Mucosa of descending colon (tissue), 3 donors: ENCODE data around the gene TTLL9. TPM values are rescaled to one million over a fixed set of nuclear protein-coding genes. Genes with fewer than 3 reads are reported as not detected.

Source experiments
- ATAC-seq: fragments of 200-7000 bp; cut with Tn5 transposase; one replicate; pipeline ENCODE4 v1.9.1; 2020; ENCODE audit warnings: mild to moderate bottlenecking, moderate library complexity
- DNase-seq, 3 donors: peaks; one replicate each; pipeline ENCODE4 v3.0.0-alpha.2; 2020
- H3K36me3 ChIP-seq: fragments of 200-600 bp; one replicate; pipeline ENCODE4 v1.8.0; 2021; ENCODE audit warnings: low read depth, mild to moderate bottlenecking
- H3K4me1 ChIP-seq: fragments of 200-600 bp; one replicate; pipeline ENCODE4 v1.8.0; 2021; ENCODE audit warnings: low read depth, mild to moderate bottlenecking
- H3K4me3 ChIP-seq: fragments of 200-600 bp; one replicate; pipeline ENCODE4 v1.8.0; 2021; ENCODE audit warnings: mild to moderate bottlenecking
- H3K9me3 ChIP-seq: fragments of 200-600 bp; one replicate; pipeline ENCODE4 v1.8.0; 2021; ENCODE audit warnings: mild to moderate bottlenecking
- CTCF ChIP-seq: fragments of 200-600 bp; IDR thresholded peaks from one replicate; pipeline ENCODE4 v1.8.0; 2022; ENCODE audit warnings: antibody characterized with exemption, mild to moderate bottlenecking
- intact Hi-C, 2 donors: fragments of 100-400 bp; cut with DNase I in 1 of 2; cut with micrococcal nuclease in 1 of 2; formaldehyde crosslinking; loops; one replicate each; pipeline versions ENCODE4 v1.11.0 to v1.11.1; 2022; cut with DNase I, micrococcal nuclease
- total RNA-seq, 3 donors: library from RNA; stranded (reverse); fragmentation: NEBNext Ultra II Directional in 2 of 3; extraction: Animal tissue kit (Norgen Biotek cat#: 25700) in 2 of 3; gene quantifications; one replicate each; pipeline versions ENCODE4 v1.2.1 to v1.2.4, GENCODE V29; 2021 to 2023
- donor health status: DM: no; HTN: no; CAD: no; lungs with moderate emphysema.
- donor health status: DM: no; HTN: no; CAD: no.
- donor health status: DM: no; HTN: yes; CAD: no.

The TTLL9 gene
- total RNA-seq, 3 donors from 2014 or later = 0.25 TPM; not detected in 2

GRCh38 chr20:31951203-31951529, 80.7 kb downstream of the TTLL9 start:
- DNase-seq (peak in 1 of 3 donors; percentile 3), ATAC-seq (no peak)
- Histone ChIP-seq H3K36me3 (peaks cover 21% of the 10 kb centered on the region), H3K4me1 (peaks cover 7% of the 10 kb centered on the region), H3K9me3 (no peaks in the 10 kb centered on the region), H3K4me3 (peak overlapping the region; percentile 90)
- TF ChIP-seq CTCF = no peak
- intact Hi-C loops = loop anchor here in 1 of 2 donors (10.0 kb wide), 1 partner anchor 96 kb away; no protein-coding TSS in a partner anchor

GRCh38 chr20:31951530-31952453, 81.4 kb downstream of the TTLL9 start, which contains the start of gene PDRG1:
PDRG1 (minus strand) TSS chr20:31952046; CDS start chr20:31951961, 85 bp downstream.
- TF ChIP-seq CTCF = peak; percentile 96
- peaks cover 7% of the 10 kb centered on the region for H3K4me1 ChIP-seq
- peak within 1 kb of the TSS; percentile 90 for H3K4me3 ChIP-seq
- intact Hi-C loops = loop anchor here in 1 of 2 donors (10.0 kb wide), 1 partner anchor 97 kb away; no protein-coding TSS in a partner anchor
- H3K36me3 ChIP-seq = peaks cover 15% of the 10 kb centered on the region
- H3K9me3 ChIP-seq = no peaks in the 10 kb centered on the region
- DNase-seq = peak; percentile 96 to 98 (median 97)
- ATAC-seq = peak; percentile 100

- intact Hi-C loops = loop anchor here in 1 of 2 donors (10.0 kb wide), 1 partner anchor 99 kb away; no protein-coding TSS in a partner anchor
These were observed 83.2 kb downstream of the TTLL9 start for GRCh38 chr20:31953556-31954148.

GRCh38 chr20:31954500-31954899, 84.1 kb downstream of the TTLL9 start:
- no peak for TF ChIP-seq CTCF
- H3K36me3 ChIP-seq = no peaks in the 10 kb centered on the region
- H3K4me3 ChIP-seq = no peak overlapping the region
- ATAC-seq (no peak), DNase-seq (no peak)
- intact Hi-C loops = loop anchor here in 1 of 2 donors (10.0 kb wide), 1 partner anchor 100 kb away; no protein-coding TSS in a partner anchor
- no peaks in the 10 kb centered on the region for H3K9me3 ChIP-seq
- H3K4me1 ChIP-seq = peaks cover 7% of the 10 kb centered on the region

More at GRCh38 chr20:31953556-31954148, 83.2 kb downstream of the TTLL9 start:
- no peaks in the 10 kb centered on the region for H3K9me3 ChIP-seq
- no peak for TF ChIP-seq CTCF
- H3K4me3 ChIP-seq = no peak overlapping the region
- ATAC-seq = no peak
- peaks cover under 1% of the 10 kb centered on the region for H3K36me3 ChIP-seq
- peaks cover 7% of the 10 kb centered on the region for H3K4me1 ChIP-seq
- DNase-seq = no peak

- DNase-seq (no peak), ATAC-seq (no peak)
- intact Hi-C loops = loop anchor here in 1 of 2 donors (10.0 kb wide), 1 partner anchor 102 kb away; no protein-coding TSS in a partner anchor
- no peak for TF ChIP-seq CTCF
- no peaks in the 10 kb centered on the region for H3K9me3 ChIP-seq
- no peaks in the 10 kb centered on the region for H3K36me3 ChIP-seq
- no peaks in the 10 kb centered on the region for H3K4me1 ChIP-seq
- H3K4me3 ChIP-seq = no peak overlapping the region
These were observed 86.4 kb downstream of the TTLL9 start for GRCh38 chr20:31956556-31957526.
